BLaER1 (cell line): ENCODE data around the gene MTPN.

Experiments
- H3K27ac ChIP-seq: shearing (Covaris generic); formaldehyde crosslinking; 2 replicates; pipeline ENCODE4 v1.8.1; 2022
- H3K27me3 ChIP-seq: shearing (Covaris generic); formaldehyde crosslinking; 2 replicates; pipeline ENCODE4 v1.8.1; 2022
- H3K36me3 ChIP-seq: shearing (Covaris generic); formaldehyde crosslinking; 2 replicates; pipeline ENCODE4 v1.8.1; 2022
- H3K4me1 ChIP-seq: shearing (Covaris generic); formaldehyde crosslinking; 2 replicates; pipeline ENCODE4 v1.8.1; 2022
- H3K4me2 ChIP-seq: shearing (Covaris generic); formaldehyde crosslinking; 2 replicates; pipeline ENCODE4 v1.8.1; 2022
- H3K4me3 ChIP-seq: shearing (Covaris generic); formaldehyde crosslinking; 2 replicates; pipeline ENCODE4 v1.8.1; 2022
- H3K9ac ChIP-seq: shearing (Covaris generic); formaldehyde crosslinking; 2 replicates; pipeline ENCODE4 v1.8.1; 2022
- H3K9me3 ChIP-seq: shearing (Covaris generic); formaldehyde crosslinking; 2 replicates; pipeline ENCODE4 v1.8.1; 2022
- H4K20me1 ChIP-seq: shearing (Covaris generic); formaldehyde crosslinking; 2 replicates; pipeline ENCODE4 v1.8.1; 2022
- Cebpa-rat ChIP-seq: shearing (Covaris generic); IDR thresholded peaks from 2 replicates; pipeline ENCODE4 v1.8.1; 2022

The MTPN gene

GRCh38 chr7:135991322-135991721, 14.2 kb upstream of the MTPN start:
- H3K9ac ChIP-seq: no peak overlapping the region
- H3K27ac ChIP-seq: no peak overlapping the region
- H4K20me1 ChIP-seq: no peaks in the 10 kb centered on the region
- no peaks in the 10 kb centered on the region for H3K27me3 ChIP-seq
- H3K4me1 ChIP-seq: 0 out of 2 replicates have a peak, but pooled peaks cover 5% of the 10 kb centered on the region
- H3K36me3 ChIP-seq: no peaks in the 10 kb centered on the region
- H3K9me3 ChIP-seq: peaks cover 4% of the 10 kb centered on the region; the same call in 1 of the 2 replicates
- H3K4me3 ChIP-seq: no peak overlapping the region
- no peak for TF ChIP-seq Cebpa-rat
- H3K4me2 ChIP-seq: no peak overlapping the region

- Histone ChIP-seq H3K27ac (no peak overlapping the region), H3K4me2 (no peak overlapping the region), H3K36me3 (no peaks in the 10 kb centered on the region), H3K4me3 (no peak overlapping the region), H3K9me3 (peaks cover 10% of the 10 kb centered on the region; the same call in 1 of the 2 replicates), H3K4me1 (0 out of 2 replicates have a peak, but pooled peaks cover 5% of the 10 kb centered on the region), H3K9ac (no peak overlapping the region), H4K20me1 (no peaks in the 10 kb centered on the region), H3K27me3 (no peaks in the 10 kb centered on the region)
- TF ChIP-seq Cebpa-rat: no peak
These were observed 13.1 kb upstream of the MTPN start for GRCh38 chr7:135990258-135990657.

GRCh38 chr7:135981958-135982646, 4.9 kb upstream of the MTPN start:
- peaks cover 13% of the 10 kb centered on the region; the same call in 1 of the 2 replicates for H3K9me3 ChIP-seq
- no peak overlapping the region for H3K27ac ChIP-seq
- no peak overlapping the region for H3K4me3 ChIP-seq
- no peaks in the 10 kb centered on the region for H3K36me3 ChIP-seq
- H3K9ac ChIP-seq: no peak overlapping the region
- no peaks in the 10 kb centered on the region for H4K20me1 ChIP-seq
- H3K4me1 ChIP-seq: 0 out of 2 replicates have a peak, but pooled peaks cover 7% of the 10 kb centered on the region
- H3K4me2 ChIP-seq: no peak overlapping the region
- H3K27me3 ChIP-seq: no peaks in the 10 kb centered on the region
- TF ChIP-seq Cebpa-rat: no peak

- H4K20me1 ChIP-seq: peaks cover 12% of the 10 kb centered on the region
- peaks cover 12% of the 10 kb centered on the region for H3K4me1 ChIP-seq
- H3K36me3 ChIP-seq: no peaks in the 10 kb centered on the region
- no peak overlapping the region for H3K4me3 ChIP-seq
- H3K9me3 ChIP-seq: peaks cover 8% of the 10 kb centered on the region; the same call in 1 of the 2 replicates
- H3K9ac ChIP-seq: no peak overlapping the region
- no peak for TF ChIP-seq Cebpa-rat
- no peaks in the 10 kb centered on the region for H3K27me3 ChIP-seq
- H3K4me2 ChIP-seq: peak overlapping the region; percentile 42
- no peak overlapping the region for H3K27ac ChIP-seq
These were observed 3.6 kb upstream of the MTPN start for GRCh38 chr7:135980665-135981180.

GRCh38 chr7:135980012-135980551, 2.9 kb upstream of the MTPN start:
- no peak overlapping the region for H3K9ac ChIP-seq
- H3K4me1 ChIP-seq: peaks cover 19% of the 10 kb centered on the region
- peaks cover 1% of the 10 kb centered on the region; the same call in 1 of the 2 replicates for H3K9me3 ChIP-seq
- H3K36me3 ChIP-seq: peaks cover 5% of the 10 kb centered on the region; the same call in 1 of the 2 replicates
- no peak overlapping the region for H3K27ac ChIP-seq
- H3K27me3 ChIP-seq: no peaks in the 10 kb centered on the region
- H3K4me3 ChIP-seq: no peak overlapping the region
- TF ChIP-seq Cebpa-rat: no peak
- peak overlapping the region; percentile 42; the same call in 1 of the 2 replicates for H3K4me2 ChIP-seq
- peaks cover 18% of the 10 kb centered on the region for H4K20me1 ChIP-seq

- Histone ChIP-seq H3K27ac (no peak overlapping the region), H3K36me3 (peaks cover 7% of the 10 kb centered on the region; the same call in 1 of the 2 replicates), H3K27me3 (no peaks in the 10 kb centered on the region), H3K4me3 (no peak overlapping the region), H3K9ac (no peak overlapping the region), H3K4me1 (peaks cover 24% of the 10 kb centered on the region), H3K9me3 (no peaks in the 10 kb centered on the region), H4K20me1 (peaks cover 23% of the 10 kb centered on the region), H3K4me2 (no peak overlapping the region)
- TF ChIP-seq Cebpa-rat: no peak
These were observed 2.4 kb upstream of the MTPN start for GRCh38 chr7:135979471-135980011.

- Histone ChIP-seq H4K20me1 (peaks cover 33% of the 10 kb centered on the region), H3K9me3 (no peaks in the 10 kb centered on the region), H3K4me2 (no peak overlapping the region), H3K27me3 (no peaks in the 10 kb centered on the region), H3K4me1 (peaks cover 33% of the 10 kb centered on the region), H3K27ac (no peak overlapping the region), H3K36me3 (peaks cover 12% of the 10 kb centered on the region), H3K4me3 (no peak overlapping the region), H3K9ac (no peak overlapping the region)
- no peak for TF ChIP-seq Cebpa-rat
These were observed 1.5 kb upstream of the MTPN start for GRCh38 chr7:135978624-135979023.

GRCh38 chr7:135977742-135978066, 545 bp upstream of the MTPN start:
- H3K9ac ChIP-seq: no peak overlapping the region
- no peaks in the 10 kb centered on the region for H3K9me3 ChIP-seq
- H3K36me3 ChIP-seq: peaks cover 14% of the 10 kb centered on the region
- 0 out of 2 replicates have a peak overlapping the region, but pooled peaks have one; percentile 94 for H3K27ac ChIP-seq
- peaks cover 42% of the 10 kb centered on the region for H3K4me1 ChIP-seq
- no peaks in the 10 kb centered on the region for H3K27me3 ChIP-seq
- peak overlapping the region; percentile 93 for H3K4me3 ChIP-seq
- H4K20me1 ChIP-seq: peaks cover 42% of the 10 kb centered on the region
- no peak for TF ChIP-seq Cebpa-rat
- peak overlapping the region; percentile 53 for H3K4me2 ChIP-seq

GRCh38 chr7:135976312-135977006, 700 bp downstream of the MTPN start:
- H4K20me1 ChIP-seq: peaks cover 54% of the 10 kb centered on the region
- H3K4me3 ChIP-seq: peak overlapping the region; percentile 93
- H3K27ac ChIP-seq: peak overlapping the region; percentile 94
- no peak for TF ChIP-seq Cebpa-rat
- peak overlapping the region; percentile 92 for H3K4me2 ChIP-seq
- H3K9ac ChIP-seq: peak overlapping the region; percentile 90
- no peaks in the 10 kb centered on the region for H3K9me3 ChIP-seq
- peaks cover 17% of the 10 kb centered on the region for H3K36me3 ChIP-seq
- peaks cover 55% of the 10 kb centered on the region for H3K4me1 ChIP-seq
- H3K27me3 ChIP-seq: no peaks in the 10 kb centered on the region
